Measurements from ENCODE around the gene GATA6.

DNA sequence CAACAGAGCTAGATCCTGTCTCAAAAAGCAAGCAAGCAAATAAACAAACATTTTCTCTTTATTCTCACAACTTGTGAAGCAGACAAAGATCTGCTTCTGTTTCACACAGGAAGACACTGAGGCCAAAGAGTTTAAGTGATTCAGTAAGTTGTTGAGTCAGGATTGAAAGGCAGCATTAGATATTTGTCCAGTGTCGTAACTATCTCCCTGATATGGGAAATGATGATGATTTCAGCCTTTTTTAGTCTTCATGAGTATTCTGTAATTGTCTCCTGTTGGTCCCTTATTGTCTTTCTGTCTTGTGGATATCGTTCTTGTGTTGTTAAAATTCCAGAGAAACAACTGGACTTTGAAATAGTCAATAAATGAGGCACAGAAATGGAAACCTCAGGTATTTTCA lies 59.6 kb downstream of the GATA6 start:
- TF ChIP-seq, protein P1, sequence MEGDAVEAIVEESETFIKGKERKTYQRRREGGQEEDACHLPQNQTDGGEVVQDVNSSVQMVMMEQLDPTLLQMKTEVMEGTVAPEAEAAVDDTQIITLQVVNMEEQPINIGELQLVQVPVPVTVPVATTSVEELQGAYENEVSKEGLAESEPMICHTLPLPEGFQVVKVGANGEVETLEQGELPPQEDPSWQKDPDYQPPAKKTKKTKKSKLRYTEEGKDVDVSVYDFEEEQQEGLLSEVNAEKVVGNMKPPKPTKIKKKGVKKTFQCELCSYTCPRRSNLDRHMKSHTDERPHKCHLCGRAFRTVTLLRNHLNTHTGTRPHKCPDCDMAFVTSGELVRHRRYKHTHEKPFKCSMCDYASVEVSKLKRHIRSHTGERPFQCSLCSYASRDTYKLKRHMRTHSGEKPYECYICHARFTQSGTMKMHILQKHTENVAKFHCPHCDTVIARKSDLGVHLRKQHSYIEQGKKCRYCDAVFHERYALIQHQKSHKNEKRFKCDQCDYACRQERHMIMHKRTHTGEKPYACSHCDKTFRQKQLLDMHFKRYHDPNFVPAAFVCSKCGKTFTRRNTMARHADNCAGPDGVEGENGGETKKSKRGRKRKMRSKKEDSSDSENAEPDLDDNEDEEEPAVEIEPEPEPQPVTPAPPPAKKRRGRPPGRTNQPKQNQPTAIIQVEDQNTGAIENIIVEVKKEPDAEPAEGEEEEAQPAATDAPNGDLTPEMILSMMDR (optimal IDR thresholded peaks at IDR 0.05 in 1 of 3, IDR thresholded peaks at IDR 0.05 in 1 of 3, conservative IDR thresholded peaks at IDR 0.05 in 1 of 3; ENCODE audit: extremely low read depth in 1 of 3, insufficient read depth in 2 of 3, low read length in 3 of 3) = no peak
- TF ChIP-seq EZH2 (IDR thresholded peaks at IDR 0.05; ENCODE audit: low read length) = no peak

Measured in keratinocyte (primary cell).